Small intestine (tissue), 16 donors: Measurements from ENCODE around the gene OR51G2. TPM values are rescaled to one million over a fixed set of nuclear protein-coding genes. Genes with fewer than 3 reads are reported as not detected.
"Not testable (repeated sequence)": the region's sequence is repeated elsewhere in the genome, so short reads cannot be mapped to it uniquely, and the experiment has no call there.

Experiments
- DNase-seq, 2 donors: peaks; one replicate each; pipeline versions ENCODE4 v3.0.0 to v3.0.0-alpha.2; 2013
- FAIRE-seq: peaks from 2 replicates; lab custom pipeline; 2012; peaks lifted over from hg19 to GRCh38; lab: Jason Lieb, UNC
- H3K27ac ChIP-seq, 3 donors: one replicate each; pipeline ENCODE4 v1.5.1; 2013; ENCODE audit warnings: low read length in 2 of 3, mild to moderate bottlenecking in 2 of 3, control low read depth in 1 of 3, inconsistent platforms in 1 of 3, low read depth in 1 of 3, moderate library complexity in 1 of 3
- H3K27me3 ChIP-seq, 3 donors: one replicate each; pipeline ENCODE4 v1.6.1; 2013; ENCODE audit warnings: low read length in 3 of 3, inconsistent platforms in 1 of 3; ENCODE audit not compliant: control insufficient read depth in 3 of 3, insufficient read depth in 3 of 3
- H3K36me3 ChIP-seq, 3 donors: one replicate each; pipeline ENCODE4 v1.6.1; 2013; ENCODE audit warnings: low read length in 3 of 3, inconsistent platforms in 1 of 3, low read depth in 1 of 3, mild to moderate bottlenecking in 1 of 3, moderate library complexity in 1 of 3; ENCODE audit not compliant: control insufficient read depth in 3 of 3, insufficient read depth in 2 of 3
- H3K4me1 ChIP-seq, 3 donors: one replicate each; pipeline ENCODE4 v1.6.1; 2013; ENCODE audit warnings: low read length in 2 of 3, inconsistent platforms in 1 of 3, low read depth in 1 of 3, mild to moderate bottlenecking in 1 of 3, moderate library complexity in 1 of 3; ENCODE audit not compliant: control insufficient read depth in 3 of 3, insufficient read depth in 2 of 3
- H3K4me3 ChIP-seq, 3 donors: one replicate each; pipeline ENCODE4 v1.5.1; 2013; ENCODE audit warnings: low read length in 3 of 3, control low read depth in 1 of 3, inconsistent platforms in 1 of 3, low read depth in 1 of 3, mild to moderate bottlenecking in 1 of 3, moderate library complexity in 1 of 3
- H3K9me3 ChIP-seq, 2 donors: one replicate each; pipeline ENCODE4 v1.6.1; 2013; ENCODE audit warnings: low read depth in 1 of 2, low read length in 1 of 2; ENCODE audit not compliant: control insufficient read depth in 2 of 2, insufficient read depth in 1 of 2
- WGBS, 3 donors: extraction: QIAGEN DNeasy Blood & Tissue Kit; methylation state at CpG; one replicate each; pipeline ENCODE4 v1.1.7; 2013; 5-methylcytosine and 5-hydroxymethylcytosine counted together
- long read RNA-seq, 10 donors: transcript quantifications; one replicate each; lab custom pipeline, GENCODE V29; 2026
- polyA plus RNA-seq, 4 donors: library from polyadenylated mRNA; stranded (reverse) in 3 of 4; unstranded in 1 of 4; fragments of 200-250 nt in 3 of 4; fragments of 120-200 nt in 1 of 4; gene quantifications; one replicate each; pipeline versions ENCODE4 v1.2.1 to v1.2.3, GENCODE V29; 2013
- donor health status: healthy with polysubstance abuse.
- donor health status: control.
- donor health status: control.
- donor health status: Bipolar disorder and iron deficiency.
- donor health status: healthy.

OR51G2 gene
- polyA plus RNA-seq, result not detected
- long read RNA-seq, donor 1, result 0 reads
- long read RNA-seq, donor 2, result 0 reads
- long read RNA-seq, donor 3, result 0 reads
- long read RNA-seq, donor 4, result 0 reads
- long read RNA-seq, donor 5, result 0 reads
- long read RNA-seq, donor 6, result 0 reads
- long read RNA-seq, donor 7, result 0 reads
- long read RNA-seq, donor 8, result 0 reads
- long read RNA-seq, donor 9, result 0 reads
- long read RNA-seq, donor 10, result 0 reads

DNA sequence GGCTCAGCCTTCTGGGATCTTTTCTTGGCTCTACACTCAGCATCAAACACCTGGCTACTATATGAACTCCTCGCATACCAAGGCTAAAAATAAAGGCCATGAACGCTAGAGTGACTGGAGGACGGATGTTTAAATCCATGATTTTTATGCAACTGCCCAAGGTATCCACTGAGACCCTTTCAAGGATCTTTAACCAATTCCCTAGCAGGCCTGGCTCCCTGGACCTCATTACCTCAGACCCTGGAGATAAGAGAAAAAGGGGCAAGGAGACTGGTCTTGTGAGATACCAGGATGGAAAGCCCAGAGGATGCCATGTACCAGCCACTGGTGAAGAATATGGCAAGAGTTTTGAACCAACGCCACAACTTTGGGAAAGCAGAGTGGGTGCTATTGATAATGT lies at the start of gene OR51G2:
Gene OR51G2, minus strand, starts transcription at position 101 of the 400 bp plus-strand sequence. CDS start 3,687 bp downstream, outside the sequence.
- FAIRE-seq (no peak), DNase-seq (no peak)
- WGBS, 3 donors, result 80 to 90% (median 89%) methylated on average over 4 of the region's 4 CpGs
- Histone ChIP-seq H3K9me3 (no peaks in the 10 kb centered on the region), H3K4me1 (no peaks in the 10 kb centered on the region), H3K27me3 (no peaks in the 10 kb centered on the region), H3K36me3 (no peaks in the 10 kb centered on the region), H3K27ac (no peak within 1 kb of the TSS), H3K4me3 (no peak within 1 kb of the TSS)

- DNase-seq (no peak), FAIRE-seq (no peak)
- no peak overlapping the region for H3K27ac ChIP-seq
- WGBS, 3 donors, result 52 to 91% (median 74%) methylated on average over 1 of the region's 1 CpG
- H3K36me3 ChIP-seq, result no peaks in the 10 kb centered on the region
- no peaks in the 10 kb centered on the region for H3K9me3 ChIP-seq
- no peak overlapping the region for H3K4me3 ChIP-seq
- no peaks in the 10 kb centered on the region for H3K4me1 ChIP-seq
- no peaks in the 10 kb centered on the region for H3K27me3 ChIP-seq
These were observed 43.7 kb upstream of the OR51G2 start for GRCh38 chr11:4962816-4963215.

GRCh38 chr11:4960877-4961276 lies 41.7 kb upstream of the OR51G2 start:
- H3K36me3 ChIP-seq, result no peaks in the 10 kb centered on the region
- no peak overlapping the region for H3K4me3 ChIP-seq
- H3K9me3 ChIP-seq, result no peaks in the 10 kb centered on the region
- no peak for DNase-seq
- FAIRE-seq, result no peak
- H3K27me3 ChIP-seq, result no peaks in the 10 kb centered on the region
- no peaks in the 10 kb centered on the region for H3K4me1 ChIP-seq
- H3K27ac ChIP-seq, result no peak overlapping the region
- 58 to 73% (median 59%) methylated on average over 3 of the region's 3 CpGs for WGBS, 3 donors

DNA sequence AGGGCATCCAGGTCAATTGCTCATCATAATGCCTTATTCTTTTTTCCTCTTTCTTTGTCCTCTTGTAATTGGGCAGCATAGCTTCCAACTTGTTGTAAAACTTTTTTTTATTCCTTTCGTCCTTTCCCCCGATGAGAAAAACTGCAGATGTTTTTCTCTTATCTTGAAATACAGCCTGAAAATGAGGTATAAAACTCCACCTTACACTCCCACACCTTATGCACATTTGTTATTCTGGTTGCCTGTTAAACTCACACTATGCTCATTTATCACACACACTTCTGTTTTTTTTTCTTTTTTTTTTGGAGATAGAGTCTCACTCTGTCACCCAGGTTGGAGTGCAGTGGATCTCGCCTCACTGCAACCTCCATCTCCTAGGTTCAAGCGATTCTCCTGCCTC lies 38.2 kb upstream of the OR51G2 start:
- no peak for DNase-seq
- Histone ChIP-seq H3K9me3 (no peaks in the 10 kb centered on the region), H3K36me3 (no peaks in the 10 kb centered on the region), H3K4me1 (no peaks in the 10 kb centered on the region), H3K27me3 (no peaks in the 10 kb centered on the region), H3K27ac (no peak overlapping the region), H3K4me3 (no peak overlapping the region)
- 73 to 86% (median 75%) methylated on average over 4 of the region's 4 CpGs for WGBS, 3 donors
- FAIRE-seq, result no peak

GRCh38 chr11:4955613-4956012 lies 36.5 kb upstream of the OR51G2 start, which contains the start of gene OR51A2:
OR51A2 (minus strand) TSS chr11:4955713; CDS start chr11:4955713, 0 bp downstream.
- H3K4me1 ChIP-seq, H3K36me3 ChIP-seq, H3K27ac ChIP-seq, H3K9me3 ChIP-seq, H3K4me3 ChIP-seq, DNase-seq, FAIRE-seq, H3K27me3 ChIP-seq: not testable (repeated sequence)
- WGBS, 3 donors, result 64 to 76% (median 70%) methylated on average over 2 of the region's 2 CpGs

- no peak for FAIRE-seq
- no peaks in the 10 kb centered on the region for H3K27me3 ChIP-seq
- no peaks in the 10 kb centered on the region for H3K36me3 ChIP-seq
- H3K9me3 ChIP-seq, result no peaks in the 10 kb centered on the region
- H3K27ac ChIP-seq, result no peak within 1 kb of the TSS
- DNase-seq, result no peak
- H3K4me3 ChIP-seq, result no peak within 1 kb of the TSS
- no peaks in the 10 kb centered on the region for H3K4me1 ChIP-seq
These were observed 28.4 kb upstream of the OR51G2 start, which contains the start of gene OR51A4 for GRCh38 chr11:4947505-4947904. OR51A4 (minus strand) TSS chr11:4947605; CDS start chr11:4947100, 505 bp downstream.

GRCh38 chr11:4936745-4937144 lies 17.6 kb upstream of the OR51G2 start:
- no peak for DNase-seq
- WGBS, 3 donors, result 70 to 84% (median 75%) methylated on average over 3 of the region's 3 CpGs
- no peak for FAIRE-seq
- Histone ChIP-seq H3K9me3 (no peaks in the 10 kb centered on the region), H3K4me3 (no peak overlapping the region), H3K4me1 (no peaks in the 10 kb centered on the region), H3K27ac (no peak overlapping the region), H3K36me3 (no peaks in the 10 kb centered on the region), H3K27me3 (no peaks in the 10 kb centered on the region)

DNA sequence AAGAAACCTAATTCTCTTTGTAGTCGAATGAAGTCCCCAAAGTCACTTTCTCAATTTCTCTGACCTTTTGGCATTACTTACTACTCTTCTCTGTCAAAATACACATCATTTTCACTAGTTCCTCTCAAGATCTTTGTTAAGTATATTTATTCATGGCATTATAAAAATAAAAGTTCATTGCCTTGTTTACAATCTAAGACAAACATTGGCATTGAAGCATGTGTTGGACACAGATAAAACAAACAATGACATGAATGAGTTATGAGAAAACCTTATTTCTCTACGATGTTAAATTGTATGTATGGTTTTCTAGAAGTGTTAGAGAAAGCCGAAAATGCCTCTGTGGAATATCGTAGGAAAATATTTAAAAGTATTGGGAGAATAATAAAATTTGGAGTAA lies 13.6 kb upstream of the OR51G2 start:
- Histone ChIP-seq H3K4me1 (no peaks in the 10 kb centered on the region), H3K9me3 (no peaks in the 10 kb centered on the region), H3K27me3 (no peaks in the 10 kb centered on the region), H3K36me3 (no peaks in the 10 kb centered on the region), H3K4me3 (no peak overlapping the region), H3K27ac (no peak overlapping the region)
- FAIRE-seq, result no peak
- 80 to 83% (median 81%) methylated on average over 4 of the region's 4 CpGs for WGBS, 3 donors
- DNase-seq, result no peak

DNA sequence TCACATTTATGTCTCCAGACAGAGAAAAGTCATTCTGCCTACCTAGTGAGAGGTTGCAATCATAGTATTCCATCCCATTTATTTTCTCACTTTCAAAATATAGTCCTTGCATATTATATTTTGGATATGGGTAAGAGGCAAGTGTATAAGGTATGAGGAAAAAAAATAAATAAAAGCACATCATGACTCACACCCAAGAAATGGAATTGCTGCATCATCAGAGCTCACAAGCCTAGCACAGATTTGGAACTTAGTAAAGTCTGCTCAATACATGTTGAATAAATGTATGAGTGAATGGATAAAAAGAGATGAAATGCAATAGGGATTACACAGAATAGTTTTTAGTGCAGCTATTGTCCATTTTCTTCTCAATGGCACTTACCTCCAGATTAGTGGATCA lies 7.5 kb upstream of the OR51G2 start:
- no peak overlapping the region for H3K4me3 ChIP-seq
- DNase-seq (no peak), FAIRE-seq (no peak)
- H3K36me3 ChIP-seq, result no peaks in the 10 kb centered on the region
- H3K9me3 ChIP-seq, result no peaks in the 10 kb centered on the region
- H3K27ac ChIP-seq, result no peak overlapping the region
- H3K4me1 ChIP-seq, result no peaks in the 10 kb centered on the region
- H3K27me3 ChIP-seq, result no peaks in the 10 kb centered on the region
